ENCODE results near the gene RFT1.

The RFT1 gene

DNA sequence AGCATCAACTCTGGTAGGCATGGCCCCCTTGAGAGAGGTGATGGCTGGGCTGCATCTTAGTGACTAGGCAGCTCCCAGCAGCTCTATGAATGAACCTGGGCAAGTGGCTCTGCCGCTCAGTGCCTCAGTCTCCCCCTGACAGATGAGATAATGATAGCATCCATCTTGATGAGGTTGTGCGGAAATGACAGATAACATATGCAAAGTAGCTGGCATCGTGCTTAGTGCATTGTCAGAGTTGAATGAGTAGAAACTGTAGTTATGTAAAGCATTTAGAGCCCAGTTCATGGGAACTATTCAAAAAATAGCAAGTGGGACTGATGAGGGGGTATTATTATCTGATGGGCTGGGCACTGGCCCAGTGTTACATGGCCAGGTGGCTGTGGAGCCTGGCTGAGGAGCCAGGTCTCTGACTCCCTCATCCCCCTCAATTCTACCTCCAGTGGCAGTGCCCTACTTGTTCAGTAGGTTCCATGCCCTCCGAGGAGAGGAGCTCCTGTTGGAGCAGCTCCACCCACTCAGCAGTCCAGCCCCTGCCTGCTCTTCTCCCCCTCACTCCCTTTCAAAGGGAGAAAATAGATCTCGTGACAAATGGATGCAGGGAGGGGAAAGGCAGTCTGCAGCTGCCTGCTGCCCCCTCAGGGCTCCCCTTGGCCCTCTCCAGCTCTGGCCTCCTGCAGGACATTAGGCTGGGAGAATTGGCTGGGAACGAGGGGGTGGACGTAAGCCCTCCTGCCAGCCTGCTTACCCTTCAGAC, 37.4 kb upstream of the RFT1 start:
- no peak overlapping the region for H2AFZ ChIP-seq (ENCODE audit: low read depth, low read length)
- DNase-seq (no peak), ATAC-seq (ENCODE audit: insufficient read depth, low read depth) (no peak)
- no peak overlapping the region for H3K9ac ChIP-seq (ENCODE audit: low read depth, low read length)
- H4K20me1 ChIP-seq (ENCODE audit: insufficient read depth, low read length) = no peaks in the 10 kb centered on the region
- no peaks in the 10 kb centered on the region for H3K4me1 ChIP-seq (ENCODE audit: insufficient read depth, low read length)
- no peak overlapping the region for H3K4me3 ChIP-seq (ENCODE audit: low read depth in 1 of 2, low read length in 2 of 2)
- TF ChIP-seq, protein P1, sequence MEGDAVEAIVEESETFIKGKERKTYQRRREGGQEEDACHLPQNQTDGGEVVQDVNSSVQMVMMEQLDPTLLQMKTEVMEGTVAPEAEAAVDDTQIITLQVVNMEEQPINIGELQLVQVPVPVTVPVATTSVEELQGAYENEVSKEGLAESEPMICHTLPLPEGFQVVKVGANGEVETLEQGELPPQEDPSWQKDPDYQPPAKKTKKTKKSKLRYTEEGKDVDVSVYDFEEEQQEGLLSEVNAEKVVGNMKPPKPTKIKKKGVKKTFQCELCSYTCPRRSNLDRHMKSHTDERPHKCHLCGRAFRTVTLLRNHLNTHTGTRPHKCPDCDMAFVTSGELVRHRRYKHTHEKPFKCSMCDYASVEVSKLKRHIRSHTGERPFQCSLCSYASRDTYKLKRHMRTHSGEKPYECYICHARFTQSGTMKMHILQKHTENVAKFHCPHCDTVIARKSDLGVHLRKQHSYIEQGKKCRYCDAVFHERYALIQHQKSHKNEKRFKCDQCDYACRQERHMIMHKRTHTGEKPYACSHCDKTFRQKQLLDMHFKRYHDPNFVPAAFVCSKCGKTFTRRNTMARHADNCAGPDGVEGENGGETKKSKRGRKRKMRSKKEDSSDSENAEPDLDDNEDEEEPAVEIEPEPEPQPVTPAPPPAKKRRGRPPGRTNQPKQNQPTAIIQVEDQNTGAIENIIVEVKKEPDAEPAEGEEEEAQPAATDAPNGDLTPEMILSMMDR (IDR thresholded peaks at IDR 0.05; ENCODE audit: borderline replicate concordance, extremely low read depth, low read length, poor library complexity, severe bottlenecking) = no peak
- no peak for TF ChIP-seq EZH2 (IDR thresholded peaks at IDR 0.05; ENCODE audit: borderline replicate concordance, low read depth, low read length, severe bottlenecking)
- no peaks in the 10 kb centered on the region for H3K36me3 ChIP-seq (ENCODE audit: insufficient read depth, low read length)
- H3K27ac ChIP-seq (ENCODE audit: low read length) = no peak overlapping the region
- H3K9me3 ChIP-seq (ENCODE audit: insufficient read depth, low read length, severe bottlenecking) = no peaks in the 10 kb centered on the region
- H3K27me3 ChIP-seq (ENCODE audit: insufficient read depth, low read length, poor library complexity) = no peaks in the 10 kb centered on the region
- H3K79me2 ChIP-seq (ENCODE audit: insufficient read depth, low read length) = no peaks in the 10 kb centered on the region
- H3K4me2 ChIP-seq (ENCODE audit: insufficient read depth, low read length) = no peak overlapping the region

DNA sequence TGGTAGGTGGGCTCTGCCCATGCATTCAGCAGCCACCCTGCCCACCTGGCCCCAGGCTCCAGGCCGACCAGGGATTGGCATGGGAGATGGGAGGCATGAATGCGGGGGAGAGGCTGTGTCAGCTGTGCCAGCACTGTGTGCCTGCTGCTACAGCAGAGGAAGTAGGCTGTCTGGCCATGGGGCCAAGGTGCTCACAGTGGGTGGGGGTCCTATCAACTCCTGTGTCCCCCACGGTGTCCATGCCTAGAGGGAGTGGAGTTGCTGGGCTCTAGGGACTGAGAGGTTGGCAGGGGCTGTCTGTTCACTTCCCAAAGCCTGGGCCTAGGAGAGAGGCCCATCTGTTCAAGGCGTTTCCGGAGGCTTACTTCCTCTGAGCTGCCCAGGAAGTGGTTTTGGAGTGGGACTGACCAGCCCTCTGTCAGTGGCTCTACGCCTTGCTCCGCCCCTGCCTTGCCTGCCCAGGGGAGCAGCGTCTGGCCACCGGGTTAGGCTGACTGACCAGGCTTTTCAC, 36.6 kb upstream of the RFT1 start:
- no peaks in the 10 kb centered on the region for H3K79me2 ChIP-seq (ENCODE audit: insufficient read depth, low read length)
- no peaks in the 10 kb centered on the region for H4K20me1 ChIP-seq (ENCODE audit: insufficient read depth, low read length)
- no peak overlapping the region for H3K4me3 ChIP-seq (ENCODE audit: low read depth in 1 of 2, low read length in 2 of 2)
- H3K9me3 ChIP-seq (ENCODE audit: insufficient read depth, low read length, severe bottlenecking) = no peaks in the 10 kb centered on the region
- TF ChIP-seq EZH2 (IDR thresholded peaks at IDR 0.05; ENCODE audit: borderline replicate concordance, low read depth, low read length, severe bottlenecking) = no peak
- TF ChIP-seq, protein P1 (IDR thresholded peaks at IDR 0.05; ENCODE audit: borderline replicate concordance, extremely low read depth, low read length, poor library complexity, severe bottlenecking) = no peak
- DNase-seq (no peak), ATAC-seq (ENCODE audit: insufficient read depth, low read depth) (no peak)
- no peaks in the 10 kb centered on the region for H3K4me1 ChIP-seq (ENCODE audit: insufficient read depth, low read length)
- no peak overlapping the region for H3K9ac ChIP-seq (ENCODE audit: low read depth, low read length)
- H3K36me3 ChIP-seq (ENCODE audit: insufficient read depth, low read length) = no peaks in the 10 kb centered on the region
- H3K27me3 ChIP-seq (ENCODE audit: insufficient read depth, low read length, poor library complexity) = no peaks in the 10 kb centered on the region
- no peak overlapping the region for H3K27ac ChIP-seq (ENCODE audit: low read length)
- no peak overlapping the region for H3K4me2 ChIP-seq (ENCODE audit: insufficient read depth, low read length)
- H2AFZ ChIP-seq (ENCODE audit: low read depth, low read length) = no peak overlapping the region

DNA sequence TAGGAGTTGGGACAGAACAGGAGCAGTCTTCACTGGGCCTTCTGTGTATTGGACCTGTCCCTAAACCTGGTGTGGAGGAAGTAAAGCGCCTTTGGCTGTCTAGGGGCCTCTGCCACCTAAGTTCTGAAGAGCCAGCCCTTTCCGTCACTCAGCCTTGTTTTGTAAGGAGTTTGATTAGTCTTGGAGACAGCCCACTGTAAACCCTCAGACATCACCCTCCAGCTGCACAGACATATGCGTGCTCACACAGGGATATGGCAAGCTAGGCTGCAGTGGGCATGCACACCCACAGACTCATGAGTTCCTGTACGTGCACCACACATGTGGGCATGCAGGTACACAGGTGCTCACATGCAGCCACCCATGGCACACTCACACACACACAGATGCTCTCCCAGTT, 36.0 kb upstream of the RFT1 start:
- Histone ChIP-seq H3K9ac (ENCODE audit: low read depth, low read length) (no peak overlapping the region), H3K27ac (ENCODE audit: low read length) (no peak overlapping the region), H3K27me3 (ENCODE audit: insufficient read depth, low read length, poor library complexity) (no peaks in the 10 kb centered on the region), H3K4me1 (ENCODE audit: insufficient read depth, low read length) (no peaks in the 10 kb centered on the region), H3K4me3 (ENCODE audit: low read depth in 1 of 2, low read length in 2 of 2) (no peak overlapping the region), H4K20me1 (ENCODE audit: insufficient read depth, low read length) (no peaks in the 10 kb centered on the region), H2AFZ (ENCODE audit: low read depth, low read length) (no peak overlapping the region), H3K36me3 (ENCODE audit: insufficient read depth, low read length) (no peaks in the 10 kb centered on the region), H3K79me2 (ENCODE audit: insufficient read depth, low read length) (no peaks in the 10 kb centered on the region), H3K4me2 (ENCODE audit: insufficient read depth, low read length) (no peak overlapping the region), H3K9me3 (ENCODE audit: insufficient read depth, low read length, severe bottlenecking) (no peaks in the 10 kb centered on the region)
- TF ChIP-seq EZH2 (IDR thresholded peaks at IDR 0.05; ENCODE audit: borderline replicate concordance, low read depth, low read length, severe bottlenecking) = no peak
- TF ChIP-seq, protein P1 (IDR thresholded peaks at IDR 0.05; ENCODE audit: borderline replicate concordance, extremely low read depth, low read length, poor library complexity, severe bottlenecking) = no peak
- ATAC-seq (ENCODE audit: insufficient read depth, low read depth) (no peak), DNase-seq (no peak)

Measured in DND-41 (cell line).